Osteocyte (in vitro differentiated cells): Measurements from ENCODE around the gene MIF4GD. TPM values are rescaled to one million over a fixed set of nuclear protein-coding genes. Genes with fewer than 3 reads are reported as not detected.

Experiments
- DNase-seq: peaks from one replicate; pipeline ENCODE4 v3.0.0; 2021; ENCODE audit warnings: mixed read lengths; ENCODE audit not compliant: unreplicated experiment; ENCODE audit errors: extremely low spot score
- H3K27ac Mint-ChIP-seq: one replicate; pipeline ENCODE4 v1.8.0; 2021; ENCODE audit warnings: mild to moderate bottlenecking, mixed read lengths; ENCODE audit not compliant: unreplicated experiment
- H3K27me3 Mint-ChIP-seq: one replicate; pipeline ENCODE4 v1.8.0; 2021; ENCODE audit warnings: mixed read lengths; ENCODE audit not compliant: unreplicated experiment
- H3K36me3 Mint-ChIP-seq: one replicate; pipeline ENCODE4 v1.8.0; 2021; ENCODE audit warnings: mixed read lengths; ENCODE audit not compliant: unreplicated experiment
- H3K4me1 Mint-ChIP-seq: one replicate; pipeline ENCODE4 v1.8.0; 2021; ENCODE audit warnings: mixed read lengths; ENCODE audit not compliant: unreplicated experiment
- H3K4me3 Mint-ChIP-seq: one replicate; pipeline ENCODE4 v1.8.0; 2021; ENCODE audit warnings: mild to moderate bottlenecking, moderate library complexity, mixed read lengths; ENCODE audit not compliant: unreplicated experiment
- H3K9me3 Mint-ChIP-seq: one replicate; pipeline ENCODE4 v1.8.0; 2021; ENCODE audit warnings: mixed read lengths; ENCODE audit not compliant: unreplicated experiment
- CTCF ChIP-seq: fragments of 200-600 bp; sonication (generic); IDR thresholded peaks from 2 replicates; pipeline ENCODE4 v1.5.0; 2021; ENCODE audit warnings: antibody characterized with exemption, mild to moderate bottlenecking, moderate library complexity
- total RNA-seq: library from RNA; stranded (reverse); gene quantifications from 2 replicates; pipeline ENCODE4 v1.2.1, GENCODE V29; 2021

MIF4GD gene
- total RNA-seq, 1 donor from 2014 or later = 25.4 TPM

DNA sequence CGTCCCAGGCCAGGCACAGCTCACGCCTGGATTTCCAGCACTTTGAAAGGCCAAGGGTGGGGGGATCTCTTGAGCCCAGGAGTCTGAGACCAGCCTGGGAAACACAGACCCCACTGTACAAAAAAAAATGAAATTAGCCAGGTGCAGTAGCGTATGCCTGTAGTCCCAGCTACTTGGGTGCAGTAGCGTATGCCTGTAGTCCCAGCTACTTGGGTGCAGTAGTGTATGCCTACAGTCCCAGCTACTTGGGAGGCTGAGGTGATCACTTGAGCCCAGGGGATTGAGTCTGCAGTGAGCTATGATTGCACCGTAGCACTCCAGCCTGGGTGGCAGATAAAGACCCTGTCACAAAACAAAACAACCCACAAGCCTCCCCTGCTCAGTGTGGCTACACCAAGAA is 45.2 kb upstream of the MIF4GD start:
- no peak overlapping the region for H3K4me3 Mint-ChIP-seq
- H3K4me1 Mint-ChIP-seq = no peaks in the 10 kb centered on the region
- no peaks in the 10 kb centered on the region for H3K27me3 Mint-ChIP-seq
- no peak for TF ChIP-seq CTCF
- H3K36me3 Mint-ChIP-seq = peaks cover 15% of the 10 kb centered on the region
- DNase-seq = no peak
- H3K9me3 Mint-ChIP-seq = no peaks in the 10 kb centered on the region
- peak overlapping the region; percentile 34 for H3K27ac Mint-ChIP-seq

GRCh38 chr17:75315541-75316243 is 44.7 kb upstream of the MIF4GD start:
- no peaks in the 10 kb centered on the region for H3K9me3 Mint-ChIP-seq
- H3K4me3 Mint-ChIP-seq = no peak overlapping the region
- peak overlapping the region; percentile 34 for H3K27ac Mint-ChIP-seq
- H3K36me3 Mint-ChIP-seq = peaks cover 13% of the 10 kb centered on the region
- no peaks in the 10 kb centered on the region for H3K4me1 Mint-ChIP-seq
- no peak for TF ChIP-seq CTCF
- no peak for DNase-seq
- no peaks in the 10 kb centered on the region for H3K27me3 Mint-ChIP-seq

- Mint-ChIP-seq H3K9me3 (no peaks in the 10 kb centered on the region), H3K4me1 (peaks cover 5% of the 10 kb centered on the region), H3K36me3 (peaks cover 4% of the 10 kb centered on the region), H3K27me3 (no peaks in the 10 kb centered on the region), H3K27ac (no peak overlapping the region), H3K4me3 (no peak overlapping the region)
- TF ChIP-seq CTCF = no peak
- no peak for DNase-seq
Observed at GRCh38 chr17:75313941-75314551, 43.0 kb upstream of the MIF4GD start.

DNA sequence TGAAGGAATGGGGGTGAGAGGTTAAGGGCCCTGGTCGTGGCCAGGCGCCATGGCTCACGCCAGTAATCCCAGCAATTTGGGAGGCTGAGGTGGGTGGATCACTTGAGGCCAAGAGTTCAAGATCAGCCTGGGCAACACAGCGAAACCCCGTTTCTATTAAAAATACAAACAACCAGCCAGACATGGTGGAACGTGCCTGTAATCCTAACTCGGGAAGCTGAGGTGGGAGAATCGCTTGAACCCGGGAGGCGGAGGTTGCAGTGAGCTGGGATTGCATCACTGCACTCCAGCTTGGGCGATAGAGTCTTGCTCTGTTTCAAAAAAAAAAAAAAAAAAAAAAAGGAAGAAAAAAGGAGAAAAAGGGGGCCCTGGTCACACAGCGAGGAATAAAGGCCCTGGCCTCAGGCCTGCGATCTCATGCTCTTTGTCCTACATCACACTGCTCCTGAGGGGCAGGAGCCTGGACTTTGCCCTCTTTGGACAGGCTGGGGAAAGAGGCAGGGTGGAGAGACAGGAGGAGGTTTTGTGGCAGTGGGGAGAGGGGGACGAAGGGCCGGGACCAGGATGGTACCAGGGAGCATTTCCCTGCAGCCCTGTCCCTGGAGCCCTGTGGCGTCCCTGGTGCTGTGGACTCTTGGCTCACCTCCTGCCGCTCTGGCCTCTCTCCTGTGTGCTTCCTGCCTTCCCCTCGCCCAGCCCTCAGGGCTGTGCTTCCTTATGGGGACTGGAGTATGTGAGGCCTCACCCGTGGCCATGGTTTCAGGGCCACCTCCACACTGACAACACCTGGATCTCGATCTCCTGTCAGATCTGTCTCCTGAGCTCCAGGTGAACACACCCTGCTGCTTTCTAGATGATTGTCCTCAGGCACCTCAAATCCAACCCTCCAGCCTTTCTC is 38.0 kb upstream of the MIF4GD start:
- no peak for DNase-seq
- H3K27me3 Mint-ChIP-seq = no peaks in the 10 kb centered on the region
- H3K27ac Mint-ChIP-seq = no peak overlapping the region
- TF ChIP-seq CTCF = no peak
- H3K9me3 Mint-ChIP-seq = no peaks in the 10 kb centered on the region
- H3K4me1 Mint-ChIP-seq = peaks cover 5% of the 10 kb centered on the region
- no peak overlapping the region for H3K4me3 Mint-ChIP-seq
- no peaks in the 10 kb centered on the region for H3K36me3 Mint-ChIP-seq
